Brain microvascular endothelial cell (primary cell): ENCODE data around the gene ECSCR.
A peak's percentile ranks its signal among the peaks of the same experiment; 100 is the strongest.

Source experiments
- DNase-seq: peaks from one replicate; pipeline ENCODE4 v3.0.0-alpha.2; 2020
- H3K27ac ChIP-seq: fragments of 250-450 bp; sonication (Bioruptor Pico); 2 replicates; pipeline ENCODE4 v1.5.1; 2020; ENCODE audit warnings: mild to moderate bottlenecking, moderate library complexity
- H3K27me3 ChIP-seq: fragments of 250-450 bp; sonication (Bioruptor Pico); replicated peaks from 2 replicates; pipeline ENCODE4 v1.5.1; 2020; ENCODE audit warnings: mild to moderate bottlenecking
- H3K36me3 ChIP-seq: fragments of 250-450 bp; sonication (Bioruptor Pico); replicated peaks from 2 replicates; pipeline ENCODE4 v1.5.1; 2020; ENCODE audit warnings: mild to moderate bottlenecking
- H3K4me3 ChIP-seq: 2 replicates; pipeline ENCODE4 v1.5.1; 2011; ENCODE audit warnings: low read depth, mild to moderate bottlenecking, control low read depth, low read length, moderate library complexity
- CTCF ChIP-seq: IDR thresholded peaks from 2 replicates; pipeline ENCODE4 v1.5.1; 2011; ENCODE audit warnings: low read depth, mild to moderate bottlenecking, moderate library complexity, low read length, control low read depth, inconsistent platforms; ENCODE audit errors: missing control alignments
- in situ Hi-C: cut with HindIII; loops from 2 replicates; pipeline ENCODE4 v1.10.0; 2017; ENCODE audit warnings: low sequenced_read_pairs, low pct_ligation_motif_present

The ECSCR gene

GRCh38 chr5:139474890-139475791 is 12.6 kb upstream of the ECSCR start:
- no peaks in the 10 kb centered on the region for H3K27me3 ChIP-seq
- no peak overlapping the region for H3K27ac ChIP-seq
- TF ChIP-seq CTCF: no peak
- no peak overlapping the region for H3K4me3 ChIP-seq
- no peak for DNase-seq
- peaks cover 22% of the 10 kb centered on the region for H3K36me3 ChIP-seq
- in situ Hi-C loops: no loop called here

DNA sequence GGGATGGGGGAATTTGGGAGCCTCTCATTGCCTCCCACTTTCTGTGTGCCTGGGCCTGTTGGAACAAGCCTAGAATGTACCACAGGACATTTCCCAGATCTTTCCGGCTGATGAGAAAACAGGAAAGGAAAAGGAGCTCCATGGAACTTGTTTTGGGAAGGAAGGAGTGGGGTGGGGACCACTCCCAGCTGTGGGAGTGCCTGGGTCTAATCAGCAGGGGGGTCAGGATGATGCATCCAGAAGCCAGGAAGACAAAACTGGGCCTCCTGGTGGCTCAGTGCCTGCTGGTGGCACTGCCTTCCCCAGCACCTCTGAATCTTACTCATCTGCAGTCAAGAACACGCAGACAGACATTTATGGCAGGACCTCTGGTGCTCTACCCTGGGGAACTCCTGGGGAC is 11.0 kb upstream of the ECSCR start:
- DNase-seq: no peak
- in situ Hi-C loops: no loop called here
- TF ChIP-seq CTCF: peak; percentile 22
- Histone ChIP-seq H3K4me3 (no peak overlapping the region), H3K27me3 (no peaks in the 10 kb centered on the region), H3K36me3 (peaks cover 22% of the 10 kb centered on the region), H3K27ac (no peak overlapping the region)

DNA sequence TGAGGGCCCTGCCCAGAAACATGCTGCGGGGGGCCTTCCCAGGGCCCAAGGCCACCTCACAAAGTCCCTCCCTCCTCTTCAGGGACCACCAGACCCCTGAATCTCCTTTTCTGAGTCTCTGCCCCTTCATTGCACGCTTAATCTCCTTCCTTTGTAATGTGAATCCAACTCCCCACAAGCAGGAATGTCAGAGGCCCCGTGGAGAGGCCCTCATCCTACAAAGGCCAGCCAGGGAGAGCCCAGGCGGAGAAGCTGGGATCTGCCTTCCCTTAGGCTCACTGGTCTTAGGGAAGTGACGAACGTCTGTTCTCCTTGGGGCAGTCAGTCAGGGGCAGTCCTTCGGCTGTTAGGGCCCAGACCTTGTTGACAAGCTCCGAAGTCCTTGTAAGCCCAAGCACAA is 10.6 kb upstream of the ECSCR start:
- no peak for TF ChIP-seq CTCF
- Histone ChIP-seq H3K4me3 (no peak overlapping the region), H3K36me3 (peaks cover 20% of the 10 kb centered on the region), H3K27me3 (no peaks in the 10 kb centered on the region), H3K27ac (no peak overlapping the region)
- in situ Hi-C loops: no loop called here
- no peak for DNase-seq

GRCh38 chr5:139472386-139473030 is 10.0 kb upstream of the ECSCR start:
- Histone ChIP-seq H3K27me3 (no peaks in the 10 kb centered on the region), H3K4me3 (no peak overlapping the region), H3K36me3 (peaks cover 14% of the 10 kb centered on the region), H3K27ac (no peak overlapping the region)
- no peak for DNase-seq
- in situ Hi-C loops: no loop called here
- TF ChIP-seq CTCF: no peak

DNA sequence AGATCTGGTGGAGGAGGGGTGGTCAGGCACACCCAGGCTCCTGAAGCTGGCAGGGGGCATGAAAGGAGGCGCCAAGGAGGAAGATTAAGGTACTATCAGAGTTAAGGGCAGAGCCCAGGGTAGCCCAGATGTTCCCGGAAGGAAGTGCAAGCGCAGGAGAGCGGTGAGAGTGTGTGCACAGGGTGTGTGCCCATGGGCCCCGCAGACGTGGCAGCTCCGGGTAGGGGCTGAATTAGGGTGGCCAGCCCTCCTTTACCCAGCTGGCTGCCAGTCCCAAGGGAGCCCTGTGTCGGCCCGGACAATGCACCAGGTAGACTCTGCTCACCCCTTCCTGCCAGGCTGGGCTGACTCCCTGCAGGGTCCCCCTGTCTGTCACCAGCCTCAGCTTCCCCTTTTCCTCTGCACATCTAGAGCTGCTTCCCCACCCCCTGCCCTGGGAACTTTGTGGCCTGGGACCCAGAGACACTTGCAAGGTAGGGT is 8.3 kb upstream of the ECSCR start, which contains the start of gene SMIM33:
SMIM33 (plus strand) TSS at position 184 of the 480 bp plus-strand sequence; CDS start at position 302, 118 bp downstream.
- in situ Hi-C loops: no loop called here
- TF ChIP-seq CTCF: no peak
- H3K27ac ChIP-seq: no peak within 1 kb of the TSS
- H3K4me3 ChIP-seq: no peak within 1 kb of the TSS
- H3K27me3 ChIP-seq: no peaks in the 10 kb centered on the region
- DNase-seq: no peak
- H3K36me3 ChIP-seq: peaks cover 7% of the 10 kb centered on the region
